GM19452 (cell line): ENCODE measurements around the gene RPL7A.
"Not testable (repeated sequence)": the region's sequence is repeated elsewhere in the genome, so short reads cannot be mapped to it uniquely, and the experiment has no call there.

Source experiments
- ATAC-seq: cut with Tn5 transposase; IDR thresholded peaks from one replicate; pipeline ENCODE4 v1.9.1; 2021; ENCODE audit not compliant: unreplicated experiment

RPL7A gene

DNA sequence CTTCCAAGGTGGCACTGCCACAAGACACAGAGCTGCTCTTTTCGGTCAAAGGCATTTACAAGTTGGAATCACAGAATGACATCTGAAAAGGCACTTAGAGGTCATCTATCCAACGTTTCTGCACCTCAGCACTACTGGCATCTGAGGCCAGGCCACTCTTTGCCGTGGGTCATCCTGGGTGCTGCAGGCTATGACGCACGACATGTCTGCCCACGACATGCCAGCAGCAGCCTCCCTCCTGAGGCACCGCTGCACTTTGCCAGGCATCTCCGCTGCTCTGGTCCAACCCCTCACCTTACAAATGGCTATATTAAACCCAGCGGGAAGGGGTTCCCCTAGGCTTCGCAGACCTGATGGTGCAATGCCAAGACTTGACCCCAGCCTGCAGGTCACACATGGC is 19.8 kb downstream of the RPL7A start:
- no peak for ATAC-seq

DNA sequence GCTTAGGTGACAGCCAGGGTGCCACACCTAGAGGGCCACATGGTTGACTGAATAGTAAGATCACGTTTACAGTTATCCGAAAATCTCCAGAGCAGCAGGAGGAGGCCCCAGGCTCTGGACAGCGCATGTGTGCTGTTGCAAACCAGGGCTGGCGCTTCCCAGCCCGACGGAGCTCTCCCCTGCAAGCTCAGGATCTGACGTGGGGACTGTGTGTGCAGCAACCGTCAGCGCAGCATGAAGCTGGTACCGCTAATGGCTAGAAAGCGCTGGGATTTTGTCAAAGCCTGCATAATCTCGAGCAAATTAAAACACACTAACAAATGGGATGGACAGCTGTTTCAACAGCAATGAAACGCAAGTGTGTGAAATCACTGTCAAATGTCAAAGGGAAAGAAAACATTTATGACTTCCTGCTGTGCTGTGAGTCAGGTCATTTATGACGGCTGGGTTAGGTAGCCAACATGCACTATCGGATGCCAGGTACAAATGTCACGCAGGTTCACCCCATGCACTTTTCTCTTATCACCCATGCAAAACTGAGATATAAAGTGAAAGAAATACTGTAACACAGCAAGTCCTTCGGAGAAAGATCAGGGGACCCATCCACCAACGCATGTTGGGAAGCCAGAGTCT is 20.3 kb downstream of the RPL7A start:
- no peak for ATAC-seq

GRCh38 chr9:133369422-133369821 is 21.4 kb downstream of the RPL7A start:
- no peak for ATAC-seq

GRCh38 chr9:133369933-133370332 is 21.9 kb downstream of the RPL7A start:
- ATAC-seq = no peak

DNA sequence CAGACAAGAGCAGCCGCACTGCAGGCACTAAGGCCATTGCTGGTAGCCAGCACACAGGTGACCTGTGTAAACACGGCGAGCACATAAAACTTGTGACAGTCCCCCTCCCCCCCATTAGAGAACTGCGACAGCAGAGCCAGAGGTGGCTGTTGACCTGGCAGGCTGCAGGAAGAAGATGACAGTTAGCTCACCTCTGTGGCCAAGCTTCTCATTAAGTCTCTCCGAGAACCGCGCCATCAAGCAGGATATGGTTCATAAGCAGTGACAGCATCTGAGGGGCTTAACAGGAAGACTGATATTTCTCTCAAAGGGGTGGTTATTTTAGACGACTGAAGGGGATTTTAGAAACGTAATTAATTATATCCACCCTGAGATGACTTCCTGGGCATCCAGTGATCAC is 22.7 kb downstream of the RPL7A start:
- ATAC-seq = no peak

GRCh38 chr9:133371261-133371711 is 23.3 kb downstream of the RPL7A start:
- ATAC-seq = no peak

- ATAC-seq = no peak
Observed at GRCh38 chr9:133372144-133372543, 24.1 kb downstream of the RPL7A start.

- no peak for ATAC-seq
Observed at GRCh38 chr9:133374612-133375115, 26.6 kb downstream of the RPL7A start.

- peak; percentile 11 for ATAC-seq
Observed at GRCh38 chr9:133375116-133375723, 27.2 kb downstream of the RPL7A start.

DNA sequence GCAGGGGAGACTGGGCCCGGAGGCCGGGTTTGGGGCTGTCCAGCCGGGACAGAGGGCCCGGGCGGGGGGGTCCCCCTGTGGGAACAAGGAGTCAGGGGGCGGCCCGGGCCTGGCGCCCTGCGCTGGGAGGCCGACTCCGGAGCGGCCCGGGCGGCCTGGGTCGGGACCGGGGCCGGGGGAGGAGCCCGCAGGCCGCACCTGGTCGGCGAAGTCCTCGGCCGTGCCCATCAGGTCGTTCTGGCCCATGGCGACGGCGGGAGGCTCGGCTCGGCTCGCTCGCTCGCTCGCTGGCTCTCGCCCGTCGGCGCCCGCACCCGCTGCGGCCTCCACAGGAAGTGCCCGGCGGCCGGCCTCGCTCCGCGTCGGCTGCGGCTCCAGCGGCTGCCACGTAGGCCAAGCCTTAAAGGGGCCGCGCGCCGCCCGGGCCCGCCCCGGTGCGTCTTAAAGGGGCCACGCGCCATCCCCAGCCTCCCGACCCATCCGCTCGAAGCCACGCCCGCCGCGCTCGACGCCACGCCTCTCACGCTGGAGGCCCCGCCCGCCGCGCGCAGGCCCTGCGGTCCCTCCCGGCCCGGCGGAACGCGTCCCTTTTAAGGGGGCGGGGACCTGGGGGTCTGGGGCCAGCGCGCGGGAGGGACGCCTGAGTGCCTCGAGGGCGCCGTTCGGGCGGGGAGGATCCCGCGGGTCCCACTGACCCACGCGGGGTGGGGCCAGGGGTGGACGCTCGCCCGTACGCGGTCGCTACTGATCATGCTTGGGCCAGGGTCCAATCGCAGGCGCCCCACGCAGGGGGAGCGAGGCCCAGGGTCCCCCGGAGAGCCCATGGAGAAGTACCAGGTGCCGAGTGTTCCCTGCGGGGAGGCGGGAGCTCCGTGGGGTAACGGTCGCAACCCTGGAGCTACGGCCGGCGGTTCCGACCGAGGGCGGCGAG is 28.0 kb downstream of the RPL7A start, which contains the start of the genes STKLD1 and SURF4:
STKLD1 (plus strand) TSS at position 643 of the 931 bp plus-strand sequence; CDS start at position 751, 108 bp downstream.
SURF4 (minus strand) TSS at position 337 of the 931 bp plus-strand sequence; CDS start at position 246, 91 bp downstream.
- peak; percentile 81 for ATAC-seq

- ATAC-seq = not testable (repeated sequence)
Observed at GRCh38 chr9:133377280-133377679, 29.3 kb downstream of the RPL7A start.

DNA sequence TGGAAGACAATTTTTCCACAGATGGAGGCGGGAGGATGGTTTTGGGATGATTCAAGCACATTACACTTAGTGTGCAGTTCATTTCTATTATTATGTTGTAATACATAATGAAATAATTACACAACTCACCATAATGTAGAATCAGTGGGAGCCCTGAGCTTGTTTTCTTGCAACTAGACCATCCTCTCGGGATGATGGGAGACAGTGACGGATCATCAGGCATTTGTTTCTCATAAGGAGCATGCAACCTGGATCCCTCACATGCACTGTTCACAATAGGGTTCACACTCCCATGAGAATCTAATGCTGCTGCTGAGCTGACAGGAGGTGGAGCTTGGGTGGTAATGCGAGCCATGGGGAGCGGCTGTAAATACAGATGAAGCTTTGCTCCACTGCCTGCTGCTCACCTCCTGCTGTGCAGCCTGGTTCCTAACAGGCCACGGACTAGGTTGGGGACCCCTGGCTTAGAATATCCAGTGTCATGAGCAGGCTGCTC is 29.8 kb downstream of the RPL7A start:
- ATAC-seq = no peak

DNA sequence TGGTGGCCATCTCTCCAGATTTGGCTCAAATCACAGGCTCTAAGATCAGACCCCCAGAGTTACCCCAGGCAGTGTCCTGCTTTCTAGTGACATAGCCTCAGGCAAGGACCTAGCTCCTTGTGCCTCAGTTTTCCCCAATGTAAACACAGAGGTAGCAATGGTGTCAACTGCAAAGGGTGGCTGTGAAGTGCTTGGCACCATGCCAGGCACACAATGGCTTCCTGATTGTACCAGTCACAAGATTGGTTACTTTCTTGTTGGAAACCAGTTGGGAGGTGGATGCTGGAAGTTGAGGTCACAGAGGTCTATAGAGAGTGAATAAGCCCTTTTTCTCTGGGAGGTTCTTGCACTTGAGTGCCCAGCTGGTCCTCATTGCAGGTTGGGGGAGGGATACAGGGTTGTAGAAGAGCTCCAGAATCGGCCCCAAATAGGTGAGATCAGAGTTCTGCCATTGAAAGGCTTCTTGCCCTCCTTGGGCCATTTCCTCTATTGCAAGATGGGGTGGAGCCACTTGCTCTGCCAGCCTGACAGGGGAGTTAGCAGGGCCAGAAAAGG is 30.5 kb downstream of the RPL7A start:
- ATAC-seq = no peak

DNA sequence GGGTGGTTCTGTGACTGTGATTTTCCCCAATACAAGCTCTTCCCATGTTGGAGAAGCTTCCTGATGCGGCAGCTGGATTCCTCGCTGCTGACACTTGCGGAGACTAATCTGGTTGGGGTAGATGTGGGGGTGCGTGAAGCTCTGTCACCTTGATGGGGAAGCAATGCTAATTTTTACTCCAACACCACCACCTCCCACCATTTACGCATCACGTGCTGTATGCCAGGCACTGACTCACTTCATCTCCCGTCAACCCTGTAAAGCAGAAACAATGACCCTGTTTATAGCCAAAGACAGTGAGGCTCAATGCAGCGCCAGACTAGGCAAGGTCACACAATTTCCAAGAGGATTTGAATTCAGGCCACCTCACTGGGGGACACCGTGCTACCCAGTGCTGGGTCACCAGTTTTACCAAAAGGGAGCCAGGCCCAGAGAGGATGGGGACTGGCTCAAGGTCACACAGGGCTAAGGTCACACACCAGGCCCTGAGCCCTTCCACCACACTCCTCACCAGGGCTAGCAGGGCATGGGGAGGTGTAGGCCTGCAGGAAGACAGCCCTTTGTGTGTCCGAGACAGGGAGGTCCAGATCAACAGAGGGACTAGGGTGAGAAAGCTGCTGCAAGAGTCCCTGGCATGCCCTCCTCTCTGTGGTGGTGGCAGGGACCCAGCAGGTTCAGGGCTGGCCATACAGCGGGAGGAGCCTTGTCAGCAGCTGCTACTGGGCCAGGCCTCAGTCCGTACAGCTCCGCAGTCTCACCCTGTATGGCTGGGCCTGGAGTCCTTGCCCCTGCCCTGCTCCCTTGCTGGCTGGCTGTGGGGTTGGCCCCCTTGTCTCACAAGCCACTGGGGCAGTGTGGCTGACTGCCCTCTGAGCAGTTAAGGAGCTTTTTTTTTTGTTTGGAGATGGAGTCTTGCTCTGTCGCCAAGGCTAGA is 31.4 kb downstream of the RPL7A start:
- no peak for ATAC-seq

DNA sequence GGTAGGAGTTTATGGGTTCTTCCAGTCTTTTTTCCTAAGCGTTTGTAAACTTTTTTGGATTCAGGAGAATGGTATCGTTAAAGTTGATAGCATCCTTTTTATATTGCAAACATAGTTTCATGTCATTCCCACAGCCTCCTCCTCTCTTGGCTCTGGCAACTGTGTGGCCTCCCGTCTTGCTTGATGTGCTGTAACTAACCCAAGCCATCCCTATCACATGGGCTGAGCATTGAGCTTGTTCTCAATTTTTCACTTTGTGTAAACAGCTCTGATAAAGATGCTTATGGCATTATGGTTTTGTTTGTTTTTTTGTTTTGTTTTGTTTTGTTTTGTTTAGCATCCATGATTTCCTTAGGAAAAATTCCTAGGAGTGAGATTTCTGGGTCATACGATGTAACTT is 32.7 kb downstream of the RPL7A start:
- no peak for ATAC-seq

GRCh38 chr9:133382507-133383141 is 34.6 kb downstream of the RPL7A start:
- ATAC-seq = no peak

DNA sequence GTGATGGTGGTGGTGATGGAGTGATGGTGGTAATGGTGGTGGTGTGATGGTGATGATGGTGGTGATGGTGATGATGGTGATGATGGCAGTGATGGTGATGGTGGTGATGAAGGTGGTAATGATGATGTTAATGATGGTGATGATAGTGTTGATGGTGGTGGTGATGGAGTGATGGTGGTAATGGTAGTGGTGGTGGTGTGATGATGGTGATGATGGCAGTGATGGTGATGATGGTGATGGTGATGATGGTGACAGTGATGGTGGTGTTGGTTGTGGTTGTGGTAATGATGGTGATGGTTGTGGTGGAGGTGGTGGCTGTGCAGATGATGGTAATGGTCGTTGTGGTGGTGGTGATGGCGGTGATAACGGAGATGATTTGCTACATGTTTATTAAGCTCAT is 35.4 kb downstream of the RPL7A start:
- ATAC-seq = no peak

- ATAC-seq = no peak
Observed at GRCh38 chr9:133384736-133385321, 36.8 kb downstream of the RPL7A start.

DNA sequence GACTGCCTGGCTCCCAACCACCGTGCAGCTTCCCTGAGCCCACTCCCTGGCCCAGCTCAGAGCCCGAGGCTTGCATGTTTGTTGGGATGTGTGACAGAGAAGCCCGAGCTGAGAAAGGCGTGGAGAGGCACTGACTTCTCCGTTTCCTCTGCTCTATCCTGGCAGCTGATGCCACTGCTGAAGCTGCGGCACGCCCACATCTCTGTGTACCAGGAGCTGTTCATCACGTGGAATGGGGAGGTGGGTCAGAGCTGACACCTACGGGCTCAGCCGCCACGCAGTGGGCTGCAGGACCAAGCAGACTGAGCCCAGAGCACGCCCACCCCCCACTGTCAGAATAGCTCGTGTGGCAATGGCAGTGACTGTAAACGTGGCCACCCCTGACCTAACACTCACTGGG is 37.4 kb downstream of the RPL7A start:
- no peak for ATAC-seq
